HCT116 (cell line): ENCODE measurements around the gene GLI3.

ENCODE experiments used
- EGR1 ChIP-seq: IDR thresholded peaks from 2 replicates; pipeline ENCODE4 v1.6.1; 2012; ENCODE audit warnings: low read depth
- EZH2 ChIP-seq: fragments of 200-600 bp; sonication (generic); IDR thresholded peaks from 2 replicates; pipeline ENCODE4 v1.6.1; 2017; ENCODE audit warnings: antibody characterized with exemption, mixed run types
- POLR2AphosphoS5 ChIP-seq: IDR thresholded peaks from 2 replicates; pipeline ENCODE4 v1.6.1; 2011; ENCODE audit warnings: mild to moderate bottlenecking, low read depth, low read length, moderate library complexity
- SIN3A ChIP-seq: IDR thresholded peaks from 2 replicates; pipeline ENCODE4 v1.6.1; 2012; ENCODE audit warnings: low read depth
- TF ChIP-seq, protein P1 (sequence below), 3 experiments: fragments of 200-600 bp in 1 of 3; sonication (generic) in 1 of 3; IDR thresholded peaks in 2 of 3; conservative IDR thresholded peaks in 1 of 3; 2 replicates each; pipeline ENCODE4 v1.5.1; 2012 to 2017; ENCODE audit warnings: low read depth in 2 of 3, low read length in 2 of 3, antibody characterized with exemption in 1 of 3, borderline replicate concordance in 1 of 3, control low read depth in 1 of 3, mild to moderate bottlenecking in 1 of 3, mixed read lengths in 1 of 3, mixed run types in 1 of 3, moderate library complexity in 1 of 3; ENCODE audit not compliant: insufficient read depth in 1 of 3
- TF ChIP-seq, protein P2 (sequence below): IDR thresholded peaks from 2 replicates; pipeline ENCODE4 v1.6.1; 2012

DNA sequence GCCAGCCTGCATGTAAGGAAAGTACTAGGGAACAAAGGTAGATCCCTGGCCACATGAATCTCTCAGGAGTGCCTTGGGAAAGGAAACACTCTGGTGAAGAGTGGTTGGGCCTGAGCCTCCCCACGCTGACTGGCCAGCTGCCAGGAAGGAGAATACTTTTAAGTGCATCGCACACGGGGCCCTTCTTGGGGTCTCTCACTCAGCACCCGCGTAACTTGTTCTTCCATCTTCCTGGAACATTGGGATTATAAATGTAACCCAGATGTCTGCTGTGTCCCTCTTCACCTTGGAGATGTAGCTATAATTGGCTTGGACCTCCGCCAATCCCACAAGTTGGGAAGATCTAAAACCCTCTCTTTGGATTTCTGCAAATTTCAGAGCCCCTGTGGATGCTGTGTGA is 4.4 kb upstream of the GLI3 start:
- TF ChIP-seq EZH2 (no peak), POLR2AphosphoS5 (no peak), SIN3A (no peak), EGR1 (no peak)
- TF ChIP-seq, protein P1, sequence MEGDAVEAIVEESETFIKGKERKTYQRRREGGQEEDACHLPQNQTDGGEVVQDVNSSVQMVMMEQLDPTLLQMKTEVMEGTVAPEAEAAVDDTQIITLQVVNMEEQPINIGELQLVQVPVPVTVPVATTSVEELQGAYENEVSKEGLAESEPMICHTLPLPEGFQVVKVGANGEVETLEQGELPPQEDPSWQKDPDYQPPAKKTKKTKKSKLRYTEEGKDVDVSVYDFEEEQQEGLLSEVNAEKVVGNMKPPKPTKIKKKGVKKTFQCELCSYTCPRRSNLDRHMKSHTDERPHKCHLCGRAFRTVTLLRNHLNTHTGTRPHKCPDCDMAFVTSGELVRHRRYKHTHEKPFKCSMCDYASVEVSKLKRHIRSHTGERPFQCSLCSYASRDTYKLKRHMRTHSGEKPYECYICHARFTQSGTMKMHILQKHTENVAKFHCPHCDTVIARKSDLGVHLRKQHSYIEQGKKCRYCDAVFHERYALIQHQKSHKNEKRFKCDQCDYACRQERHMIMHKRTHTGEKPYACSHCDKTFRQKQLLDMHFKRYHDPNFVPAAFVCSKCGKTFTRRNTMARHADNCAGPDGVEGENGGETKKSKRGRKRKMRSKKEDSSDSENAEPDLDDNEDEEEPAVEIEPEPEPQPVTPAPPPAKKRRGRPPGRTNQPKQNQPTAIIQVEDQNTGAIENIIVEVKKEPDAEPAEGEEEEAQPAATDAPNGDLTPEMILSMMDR (IDR thresholded peaks at IDR 0.05 in 2 of 3, conservative IDR thresholded peaks at IDR 0.05 in 1 of 3; ENCODE audit: borderline replicate concordance in 1 of 3, insufficient read depth in 1 of 3, low read depth in 2 of 3, low read length in 2 of 3) = no peak
- TF ChIP-seq, protein P2, sequence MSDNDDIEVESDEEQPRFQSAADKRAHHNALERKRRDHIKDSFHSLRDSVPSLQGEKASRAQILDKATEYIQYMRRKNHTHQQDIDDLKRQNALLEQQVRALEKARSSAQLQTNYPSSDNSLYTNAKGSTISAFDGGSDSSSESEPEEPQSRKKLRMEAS = no peak
